ENCODE results near the gene MTHFD1L. TPM values are rescaled to one million over a fixed set of nuclear protein-coding genes. Genes with fewer than 3 reads are reported as not detected.
A peak's percentile ranks its signal among the peaks of the same experiment; 100 is the strongest.

The MTHFD1L gene
- total and polyA plus RNA-seq, 4 experiments from 2014 or later = 3.7 to 11.1 (median 8.9) TPM

GRCh38 chr6:150999107-150999506, 133.6 kb downstream of the MTHFD1L start:
- CTCF ChIA-PET (ENCODE audit: partially characterized antibody) = interaction anchor here (1.1 to 4.7 kb wide), 2 partner anchors 11 to 15 kb away, joined by 3 to 46 read pairs; no protein-coding TSS in a partner anchor
- H3K27me3 Mint-ChIP-seq = no peaks in the 10 kb centered on the region
- intact Hi-C loops (cut with micrococcal nuclease) = no loop called here
- no peak for DNase-seq
- H3K4me1 ChIP-seq (ENCODE audit: insufficient read depth, low read length) = no peaks in the 10 kb centered on the region
- no peak overlapping the region for H3K4me3 Mint-ChIP-seq
- no peaks in the 10 kb centered on the region for H3K36me3 ChIP-seq (ENCODE audit: insufficient read depth, low read length)
- no peak overlapping the region for H3K4me3 ChIP-seq (ENCODE audit: low read length in 2 of 2)
- no peak overlapping the region for H3K27ac ChIP-seq (ENCODE audit: low read depth, low read length)
- H3K36me3 Mint-ChIP-seq = peaks cover 3% of the 10 kb centered on the region in 2 donors
- no peaks in the 10 kb centered on the region for H3K9me3 ChIP-seq (ENCODE audit: control insufficient read depth in 1 of 2, low read length in 2 of 2)
- H3K9me3 Mint-ChIP-seq = peaks cover 0 to 2% (median 0%) of the 10 kb centered on the region in 8 donors
- no peak overlapping the region for H3K27ac Mint-ChIP-seq
- POLR2A ChIA-PET (ENCODE audit: partially characterized antibody) = no interaction called here
- no peaks in the 10 kb centered on the region for H3K27me3 ChIP-seq (ENCODE audit: insufficient read depth, low read length)
- peaks cover 0 to under 1% (median 0%) of the 10 kb centered on the region in 4 donors for H3K4me1 Mint-ChIP-seq

GRCh38 chr6:150999576-150999975, 134.1 kb downstream of the MTHFD1L start:
- Mint-ChIP-seq H3K27ac (no peak overlapping the region), H3K4me3 (no peak overlapping the region), H3K36me3 (peaks cover 0 to 2% of the 10 kb centered on the region in 2 donors), H3K9me3 (no peaks in the 10 kb centered on the region), H3K4me1 (peaks cover 4 to 5% (median 4%) of the 10 kb centered on the region in 4 donors), H3K27me3 (no peaks in the 10 kb centered on the region)
- H3K27ac ChIP-seq (ENCODE audit: low read depth, low read length) = no peak overlapping the region
- H3K9me3 ChIP-seq (ENCODE audit: control insufficient read depth in 1 of 2, low read length in 2 of 2) = no peaks in the 10 kb centered on the region
- DNase-seq = no peak
- H3K4me3 ChIP-seq (ENCODE audit: low read length in 2 of 2) = no peak overlapping the region
- H3K4me1 ChIP-seq (ENCODE audit: insufficient read depth, low read length) = peaks cover 4% of the 10 kb centered on the region
- no peaks in the 10 kb centered on the region for H3K27me3 ChIP-seq (ENCODE audit: insufficient read depth, low read length)
- CTCF ChIA-PET (ENCODE audit: partially characterized antibody) = interaction anchor here (0.7 to 4.7 kb wide), 3 partner anchors 12 to 23 kb away, joined by 3 to 46 read pairs (median 6); no protein-coding TSS in a partner anchor
- POLR2A ChIA-PET (ENCODE audit: partially characterized antibody) = no interaction called here
- H3K36me3 ChIP-seq (ENCODE audit: insufficient read depth, low read length) = no peaks in the 10 kb centered on the region
- intact Hi-C loops (cut with micrococcal nuclease) = no loop called here

- no peak overlapping the region for H3K27ac ChIP-seq (ENCODE audit: low read depth, low read length)
- H3K9me3 ChIP-seq (ENCODE audit: control insufficient read depth in 1 of 2, low read length in 2 of 2) = no peaks in the 10 kb centered on the region
- peaks cover 5% of the 10 kb centered on the region for H3K4me1 ChIP-seq (ENCODE audit: insufficient read depth, low read length)
- H3K4me3 ChIP-seq (ENCODE audit: low read length in 2 of 2) = no peak overlapping the region
- H3K36me3 ChIP-seq (ENCODE audit: insufficient read depth, low read length) = no peaks in the 10 kb centered on the region
- Mint-ChIP-seq H3K4me1 (peaks cover 4 to 23% (median 9%) of the 10 kb centered on the region in 4 donors), H3K27ac (no peak overlapping the region), H3K36me3 (peaks cover 0 to 4% of the 10 kb centered on the region in 2 donors), H3K27me3 (no peaks in the 10 kb centered on the region), H3K4me3 (no peak overlapping the region), H3K9me3 (peaks cover 0 to 2% (median 0%) of the 10 kb centered on the region in 8 donors)
- no peaks in the 10 kb centered on the region for H3K27me3 ChIP-seq (ENCODE audit: insufficient read depth, low read length)
- DNase-seq = no peak
- intact Hi-C loops (cut with micrococcal nuclease) = no loop called here
- ChIA-PET CTCF (ENCODE audit: partially characterized antibody) (interaction anchor here (4.7 kb wide), 1 partner anchor 13 kb away, joined by 46 read pairs; no protein-coding TSS in a partner anchor), POLR2A (ENCODE audit: partially characterized antibody) (no interaction called here)
Measured at GRCh38 chr6:151001387-151002056, 136.0 kb downstream of the MTHFD1L start.

- POLR2A ChIA-PET (ENCODE audit: partially characterized antibody) = no interaction called here
- Histone ChIP-seq H3K4me1 (ENCODE audit: insufficient read depth, low read length) (peaks cover 5% of the 10 kb centered on the region), H3K27me3 (ENCODE audit: insufficient read depth, low read length) (no peaks in the 10 kb centered on the region), H3K27ac (ENCODE audit: low read depth, low read length) (no peak overlapping the region), H3K4me3 (ENCODE audit: low read length in 2 of 2) (no peak overlapping the region), H3K9me3 (ENCODE audit: control insufficient read depth in 1 of 2, low read length in 2 of 2) (no peaks in the 10 kb centered on the region), H3K36me3 (ENCODE audit: insufficient read depth, low read length) (no peaks in the 10 kb centered on the region)
- peaks cover 0 to 2% (median 0%) of the 10 kb centered on the region in 8 donors for H3K9me3 Mint-ChIP-seq
- H3K27ac Mint-ChIP-seq = no peak overlapping the region
- CTCF ChIA-PET (ENCODE audit: partially characterized antibody) = interaction anchor here (4.7 kb wide), 1 partner anchor 12 kb away, joined by 46 read pairs; no protein-coding TSS in a partner anchor
- peaks cover 0 to 4% of the 10 kb centered on the region in 2 donors for H3K36me3 Mint-ChIP-seq
- DNase-seq = no peak
- H3K27me3 Mint-ChIP-seq = no peaks in the 10 kb centered on the region
- no peak overlapping the region for H3K4me3 Mint-ChIP-seq
- intact Hi-C loops (cut with micrococcal nuclease) = no loop called here
- H3K4me1 Mint-ChIP-seq = peaks cover 4 to 28% (median 9%) of the 10 kb centered on the region in 4 donors
Measured at GRCh38 chr6:151002057-151002450, 136.6 kb downstream of the MTHFD1L start.

- H3K27ac ChIP-seq (ENCODE audit: low read depth, low read length) = no peak overlapping the region
- H3K27ac Mint-ChIP-seq = no peak overlapping the region
- intact Hi-C loops (cut with micrococcal nuclease) = no loop called here
- H3K4me1 ChIP-seq (ENCODE audit: insufficient read depth, low read length) = peaks cover 5% of the 10 kb centered on the region
- peaks cover 0 to 2% (median 0%) of the 10 kb centered on the region in 8 donors for H3K9me3 Mint-ChIP-seq
- no peak overlapping the region for H3K4me3 ChIP-seq (ENCODE audit: low read length in 2 of 2)
- H3K27me3 Mint-ChIP-seq = no peaks in the 10 kb centered on the region
- peaks cover 0 to 4% of the 10 kb centered on the region in 2 donors for H3K36me3 Mint-ChIP-seq
- H3K4me3 Mint-ChIP-seq = no peak overlapping the region
- peaks cover 4 to 30% (median 9%) of the 10 kb centered on the region in 4 donors for H3K4me1 Mint-ChIP-seq
- no peaks in the 10 kb centered on the region for H3K27me3 ChIP-seq (ENCODE audit: insufficient read depth, low read length)
- no peak for DNase-seq
- no peaks in the 10 kb centered on the region for H3K9me3 ChIP-seq (ENCODE audit: control insufficient read depth in 1 of 2, low read length in 2 of 2)
- POLR2A ChIA-PET (ENCODE audit: partially characterized antibody) = no interaction called here
- CTCF ChIA-PET (ENCODE audit: partially characterized antibody) = interaction anchor here (4.7 kb wide), 1 partner anchor 12 kb away, joined by 46 read pairs; no protein-coding TSS in a partner anchor
- no peaks in the 10 kb centered on the region for H3K36me3 ChIP-seq (ENCODE audit: insufficient read depth, low read length)
Measured at GRCh38 chr6:151002491-151002935, 137.0 kb downstream of the MTHFD1L start.

GRCh38 chr6:151004383-151005024, 139.0 kb downstream of the MTHFD1L start:
- H3K9me3 ChIP-seq (ENCODE audit: control insufficient read depth in 1 of 2, low read length in 2 of 2) = no peaks in the 10 kb centered on the region
- peaks cover 5% of the 10 kb centered on the region for H3K4me1 ChIP-seq (ENCODE audit: insufficient read depth, low read length)
- Mint-ChIP-seq H3K36me3 (peaks cover 0 to 4% of the 10 kb centered on the region in 2 donors), H3K27me3 (no peaks in the 10 kb centered on the region), H3K4me3 (peak overlapping the region in 1 of 8 donors; percentile 19), H3K9me3 (peaks cover 0 to 2% (median 0%) of the 10 kb centered on the region in 8 donors), H3K4me1 (peaks cover 4 to 30% (median 9%) of the 10 kb centered on the region in 4 donors), H3K27ac (peak overlapping the region in 2 of 7 donors; percentile 27 to 67)
- H3K36me3 ChIP-seq (ENCODE audit: insufficient read depth, low read length) = no peaks in the 10 kb centered on the region
- CTCF ChIA-PET (ENCODE audit: partially characterized antibody) = interaction anchor here (0.6 to 3.8 kb wide), 7 partner anchors 10 to 401 kb away, joined by 3 to 70 read pairs (median 4); no protein-coding TSS in a partner anchor
- POLR2A ChIA-PET (ENCODE audit: partially characterized antibody) = interaction anchor here (1.1 to 3.6 kb wide), 4 partner anchors 10 to 385 kb away, joined by 4 to 11 read pairs (median 6); partner anchors contain the start of gene MTHFD1L
- no peak for DNase-seq
- H3K27ac ChIP-seq (ENCODE audit: low read depth, low read length) = no peak overlapping the region
- H3K27me3 ChIP-seq (ENCODE audit: insufficient read depth, low read length) = no peaks in the 10 kb centered on the region
- no peak overlapping the region for H3K4me3 ChIP-seq (ENCODE audit: low read length in 2 of 2)
- intact Hi-C loops (cut with micrococcal nuclease) = no loop called here

GRCh38 chr6:151005164-151005563, 139.7 kb downstream of the MTHFD1L start:
- ChIA-PET CTCF (ENCODE audit: partially characterized antibody) (interaction anchor here (1.1 to 3.8 kb wide), 6 partner anchors 10 to 401 kb away, joined by 4 to 70 read pairs (median 6); no protein-coding TSS in a partner anchor), POLR2A (ENCODE audit: partially characterized antibody) (interaction anchor here (1.1 to 3.6 kb wide), 4 partner anchors 9 to 384 kb away, joined by 4 to 11 read pairs (median 6); partner anchors contain the start of gene MTHFD1L)
- Histone ChIP-seq H3K36me3 (ENCODE audit: insufficient read depth, low read length) (no peaks in the 10 kb centered on the region), H3K4me1 (ENCODE audit: insufficient read depth, low read length) (peaks cover 5% of the 10 kb centered on the region), H3K27me3 (ENCODE audit: insufficient read depth, low read length) (no peaks in the 10 kb centered on the region), H3K4me3 (ENCODE audit: low read length in 2 of 2) (no peak overlapping the region), H3K27ac (ENCODE audit: low read depth, low read length) (no peak overlapping the region), H3K9me3 (ENCODE audit: control insufficient read depth in 1 of 2, low read length in 2 of 2) (no peaks in the 10 kb centered on the region)
- peak overlapping the region in 3 of 7 donors; percentile 13 to 57 (median 19) for H3K27ac Mint-ChIP-seq
- DNase-seq = no peak
- H3K4me3 Mint-ChIP-seq = no peak overlapping the region
- peaks cover 4 to 30% (median 9%) of the 10 kb centered on the region in 4 donors for H3K4me1 Mint-ChIP-seq
- intact Hi-C loops (cut with micrococcal nuclease) = no loop called here
- H3K36me3 Mint-ChIP-seq = peaks cover 0 to 4% of the 10 kb centered on the region in 2 donors
- peaks cover 0 to 2% (median 0%) of the 10 kb centered on the region in 8 donors for H3K9me3 Mint-ChIP-seq
- no peaks in the 10 kb centered on the region for H3K27me3 Mint-ChIP-seq
